HCT116 (cell line): ENCODE measurements around the gene BFSP1. TPM values are rescaled to one million over a fixed set of nuclear protein-coding genes. Genes with fewer than 3 reads are reported as not detected.

Experiments used
- ATAC-seq: fragments of 200-7000 bp; cut with Tn5 transposase; 2 replicates; pipeline ENCODE4 v1.9.1; 2020; ENCODE audit warnings: mild to moderate bottlenecking, moderate library complexity
- BruUV-seq: library from RNA; stranded (reverse); fragments of 400-500 nt; replicated peaks from 2 replicates; lab custom pipeline; 2021; lab: Mats Ljungman, UMichigan
- CTCF ChIA-PET: fragments of 300-600 bp; sonication (Branson Sonifier 250); formaldehyde crosslinking; loops from one replicate; lab custom pipeline; 2021; ENCODE audit warnings: antibody characterized with exemption; lab: Charles Lee
- POLR2A ChIA-PET: fragments of 300-600, 350-600 bp; sonication (Branson Sonifier 250); formaldehyde crosslinking; loops from one replicate; lab custom pipeline; 2021; ENCODE audit warnings: antibody characterized with exemption; lab: Charles Lee
- RAD21 ChIA-PET, 2 experiments: fragments of 300-600 bp; sonication (Branson Sonifier 250); formaldehyde crosslinking; loops; one replicate each; lab custom pipeline; 2023; ENCODE audit warnings: low total read pairs in 2 of 2; ENCODE audit not compliant: uncharacterized antibody in 2 of 2, unreplicated experiment in 2 of 2, low non-redundant PET in 1 of 2; lab: Charles Lee
- DNase-seq: peaks from one replicate; pipeline ENCODE4 v3.0.0-alpha.2; 2010; ENCODE audit warnings: low read depth, low spot score
- H2AFZ ChIP-seq: fragments of 200-600 bp; shearing (Covaris generic), sonication (generic); 2 replicates; pipeline ENCODE4 v1.6.1; 2017; ENCODE audit warnings: low read depth, mixed run types, mixed read lengths, antibody characterized with exemption, low read length; ENCODE audit not compliant: poor library complexity, severe bottlenecking
- H3K27ac ChIP-seq: 2 replicates; pipeline ENCODE4 v1.5.1; 2012; ENCODE audit warnings: low read depth, low read length
- H3K27me3 ChIP-seq: fragments of 200-600 bp; sonication (generic); 2 replicates; pipeline ENCODE4 v1.6.1; 2016; ENCODE audit warnings: mixed run types, low read length, mixed read lengths; ENCODE audit not compliant: insufficient read depth
- H3K36me3 ChIP-seq, 2 experiments: fragments of 200-500 bp in 1 of 2; fragments of 200-600 bp in 1 of 2; sonication (Bioruptor generic) in 1 of 2; sonication (generic) in 1 of 2; 2 replicates each; pipeline versions ENCODE4 v1.5.1 to v1.6.1; 2014 to 2016; ENCODE audit warnings: low read length in 2 of 2, inconsistent platforms in 1 of 2, mixed read lengths in 1 of 2, mixed run types in 1 of 2; ENCODE audit not compliant: insufficient read depth in 2 of 2, control insufficient read depth in 1 of 2
- H3K4me1 ChIP-seq, 2 experiments: fragments of 200-600 bp in 1 of 2; sonication (generic) in 1 of 2; 2 replicates each; pipeline versions ENCODE4 v1.5.1 to v1.6.1; 2012 to 2017; ENCODE audit warnings: low read length in 2 of 2, inconsistent platforms in 1 of 2, mild to moderate bottlenecking in 1 of 2, mixed read lengths in 1 of 2, mixed run types in 1 of 2, moderate library complexity in 1 of 2; ENCODE audit not compliant: insufficient read depth in 2 of 2, control insufficient read depth in 1 of 2
- H3K4me2 ChIP-seq: fragments of 200-600 bp; sonication (generic); 2 replicates; pipeline ENCODE4 v1.6.1; 2017; ENCODE audit warnings: mixed run types, low read length, mixed read lengths
- H3K4me3 ChIP-seq, 2 experiments: fragments of 200-600 bp in 1 of 2; sonication (generic) in 1 of 2; replicated peaks in 1 of 2; 2 replicates each; pipeline ENCODE4 v1.5.1; 2011 to 2016; ENCODE audit warnings: low read length in 2 of 2, control low read depth in 1 of 2, low read depth in 1 of 2, mild to moderate bottlenecking in 1 of 2, mixed read lengths in 1 of 2, mixed run types in 1 of 2
- H3K79me2 ChIP-seq: fragments of 200-600 bp; sonication (generic); 2 replicates; pipeline ENCODE4 v1.6.1; 2017; ENCODE audit warnings: mild to moderate bottlenecking, mixed run types, low read length, moderate library complexity, mixed read lengths; ENCODE audit not compliant: insufficient read depth
- H3K9ac ChIP-seq: fragments of 200-600 bp; sonication (generic); 2 replicates; pipeline ENCODE4 v1.6.1; 2016; ENCODE audit warnings: low read length, mixed read lengths
- H3K9me2 ChIP-seq: fragments of 200-600 bp; sonication (generic), shearing (Covaris generic); 2 replicates; pipeline ENCODE4 v1.6.1; 2017; ENCODE audit warnings: mixed run types, mild to moderate bottlenecking, moderate library complexity; ENCODE audit not compliant: insufficient read depth
- H3K9me3 ChIP-seq, 2 experiments: fragments of 200-500 bp in 1 of 2; fragments of 200-600 bp in 1 of 2; sonication (Bioruptor generic) in 1 of 2; sonication (generic) in 1 of 2; 2 replicates each; pipeline ENCODE4 v1.6.1; 2014 to 2017; ENCODE audit warnings: low read length in 2 of 2, mixed read lengths in 2 of 2, inconsistent platforms in 1 of 2, low read depth in 1 of 2, mild to moderate bottlenecking in 1 of 2, mixed run types in 1 of 2, moderate library complexity in 1 of 2; ENCODE audit not compliant: control insufficient read depth in 1 of 2, insufficient read depth in 1 of 2
- H4K20me1 ChIP-seq: fragments of 200-600 bp; sonication (generic), shearing (Covaris generic); 2 replicates; pipeline ENCODE4 v1.6.1; 2017; ENCODE audit warnings: mixed run types, mild to moderate bottlenecking, moderate library complexity; ENCODE audit not compliant: insufficient read depth
- ATF3 ChIP-seq: IDR thresholded peaks from 2 replicates; pipeline ENCODE4 v1.6.1; 2012
- CBX3 ChIP-seq: IDR thresholded peaks from 2 replicates; pipeline ENCODE4 v1.6.1; 2012; ENCODE audit warnings: low read depth
- CEBPB ChIP-seq: IDR thresholded peaks from 2 replicates; pipeline ENCODE4 v1.6.1; 2012; ENCODE audit warnings: low read depth
- CTCF ChIP-seq, 3 experiments: fragments of 200-600 bp in 1 of 3; sonication (generic) in 1 of 3; IDR thresholded peaks in 2 of 3; conservative IDR thresholded peaks in 1 of 3; 2 replicates each; pipeline ENCODE4 v1.5.1; 2012 to 2017; ENCODE audit warnings: low read depth in 2 of 3, low read length in 2 of 3, antibody characterized with exemption in 1 of 3, borderline replicate concordance in 1 of 3, control low read depth in 1 of 3, mild to moderate bottlenecking in 1 of 3, mixed read lengths in 1 of 3, mixed run types in 1 of 3, moderate library complexity in 1 of 3; ENCODE audit not compliant: insufficient read depth in 1 of 3
- EGR1 ChIP-seq: IDR thresholded peaks from 2 replicates; pipeline ENCODE4 v1.6.1; 2012; ENCODE audit warnings: low read depth
- ELF1 ChIP-seq: IDR thresholded peaks from 2 replicates; pipeline ENCODE4 v1.6.1; 2012; ENCODE audit warnings: low read depth, borderline replicate concordance
- EZH2 ChIP-seq: fragments of 200-600 bp; sonication (generic); IDR thresholded peaks from 2 replicates; pipeline ENCODE4 v1.6.1; 2017; ENCODE audit warnings: antibody characterized with exemption, mixed run types
- EZH2phosphoT487 ChIP-seq: fragments of 200-600 bp; IDR thresholded peaks from 2 replicates; pipeline ENCODE4 v1.6.1; 2018; ENCODE audit warnings: antibody characterized with exemption, borderline replicate concordance
- FOSL1 ChIP-seq: IDR thresholded peaks from 2 replicates; pipeline ENCODE4 v1.6.1; 2012; ENCODE audit warnings: low read depth
- MAX ChIP-seq: IDR thresholded peaks from 2 replicates; pipeline ENCODE4 v1.6.1; 2012
- POLR2A ChIP-seq: IDR thresholded peaks from 2 replicates; pipeline ENCODE4 v1.7.0; 2011; ENCODE audit warnings: borderline replicate concordance; ENCODE audit not compliant: insufficient read depth, insufficient read length; ENCODE audit errors: extremely low read depth
- POLR2AphosphoS5 ChIP-seq: IDR thresholded peaks from 2 replicates; pipeline ENCODE4 v1.6.1; 2011; ENCODE audit warnings: mild to moderate bottlenecking, low read depth, low read length, moderate library complexity
- RAD21 ChIP-seq: IDR thresholded peaks from 2 replicates; pipeline ENCODE4 v1.6.1; 2012; ENCODE audit warnings: low read depth, mild to moderate bottlenecking
- SIN3A ChIP-seq: IDR thresholded peaks from 2 replicates; pipeline ENCODE4 v1.6.1; 2012; ENCODE audit warnings: low read depth
- SRF ChIP-seq: IDR thresholded peaks from 2 replicates; pipeline ENCODE4 v1.6.1; 2012; ENCODE audit warnings: low read depth
- TCF7L2 ChIP-seq: IDR thresholded peaks from 2 replicates; pipeline ENCODE4 v1.7.0; 2011; ENCODE audit warnings: borderline replicate concordance, inconsistent platforms; ENCODE audit not compliant: insufficient read depth, insufficient read length; ENCODE audit errors: extremely low read depth
- YY1 ChIP-seq: IDR thresholded peaks from 2 replicates; pipeline ENCODE4 v1.6.1; 2011; ENCODE audit warnings: low read length, low read depth, moderate library complexity, mild to moderate bottlenecking; ENCODE audit not compliant: insufficient replicate concordance; ENCODE audit errors: extremely low read depth
- ZNF274 ChIP-seq: fragments of 200-500 bp; sonication (Bioruptor generic); IDR thresholded peaks from 2 replicates; pipeline ENCODE4 v1.6.1; 2014; ENCODE audit warnings: mild to moderate bottlenecking, low read depth, low read length, inconsistent platforms
- intact Hi-C: fragments of 100-400 bp; cut with micrococcal nuclease; formaldehyde crosslinking; loops from 2 replicates; pipeline ENCODE4 v1.10.0; 2022
- total RNA-seq: library from RNA; stranded (reverse); gene quantifications from one replicate; pipeline ENCODE4 v1.2.1, GENCODE V29; 2021; ENCODE audit not compliant: unreplicated experiment

The BFSP1 gene
- total RNA-seq, 1 experiment from 2014 or later: 8.8 TPM

GRCh38 chr20:17467120-17467655 is 64.0 kb downstream of the BFSP1 start:
- H3K9me3 ChIP-seq: no peaks in the 10 kb centered on the region
- H3K4me2 ChIP-seq: no peak overlapping the region
- ChIA-PET CTCF (no interaction called here), POLR2A (no interaction called here), RAD21 (no interaction called here)
- H3K27ac ChIP-seq: no peak overlapping the region
- no peak overlapping the region for H2AFZ ChIP-seq
- H3K79me2 ChIP-seq: no peaks in the 10 kb centered on the region
- no peak overlapping the region for H3K9ac ChIP-seq
- no peaks in the 10 kb centered on the region for H3K9me2 ChIP-seq
- H3K4me3 ChIP-seq: no peak overlapping the region
- no peaks in the 10 kb centered on the region for H4K20me1 ChIP-seq
- H3K4me1 ChIP-seq: no peaks in the 10 kb centered on the region
- DNase-seq: no peak
- no peaks in the 10 kb centered on the region for H3K27me3 ChIP-seq
- intact Hi-C loops: no loop called here
- no TSS peak for BruUV-seq
- ATAC-seq: no peak
- TF ChIP-seq EGR1 (no peak), CEBPB (no peak)
- H3K36me3 ChIP-seq: no peaks in the 10 kb centered on the region

- Histone ChIP-seq H3K4me3 (no peak overlapping the region), H2AFZ (no peak overlapping the region), H3K36me3 (no peaks in the 10 kb centered on the region), H4K20me1 (no peaks in the 10 kb centered on the region), H3K9me2 (no peaks in the 10 kb centered on the region), H3K4me1 (no peaks in the 10 kb centered on the region), H3K9me3 (no peaks in the 10 kb centered on the region), H3K9ac (no peak overlapping the region), H3K79me2 (no peaks in the 10 kb centered on the region), H3K27ac (no peak overlapping the region), H3K4me2 (no peak overlapping the region), H3K27me3 (no peaks in the 10 kb centered on the region)
- POLR2A ChIA-PET: no interaction called here
- no peak for DNase-seq
- RAD21 ChIA-PET: no interaction called here
- ATAC-seq: no peak
- intact Hi-C loops: no loop called here
- CTCF ChIA-PET: no interaction called here
- BruUV-seq: no TSS peak
- TF ChIP-seq CBX3: no peak
- TF ChIP-seq EZH2phosphoT487: no peak
- no peak for TF ChIP-seq ZNF274
- no peak for TF ChIP-seq ATF3
- TF ChIP-seq POLR2AphosphoS5: no peak
- no peak for TF ChIP-seq YY1
- no peak for TF ChIP-seq MAX
- no peak for TF ChIP-seq CTCF (IDR thresholded peaks at IDR 0.05 in 2 of 3, conservative IDR thresholded peaks at IDR 0.05 in 1 of 3; ENCODE audit: borderline replicate concordance in 1 of 3, insufficient read depth in 1 of 3, low read depth in 2 of 3, low read length in 2 of 3)
- no peak for TF ChIP-seq RAD21
- TF ChIP-seq TCF7L2: no peak
- TF ChIP-seq SRF: no peak
- TF ChIP-seq FOSL1: no peak
- TF ChIP-seq SIN3A: no peak
- TF ChIP-seq ELF1: no peak
- TF ChIP-seq EGR1: no peak
- no peak for TF ChIP-seq POLR2A
- TF ChIP-seq EZH2: no peak
Measured at GRCh38 chr20:17466641-17467040, 64.5 kb downstream of the BFSP1 start.
